Measurements from ENCODE around the gene DPH2.

DNA sequence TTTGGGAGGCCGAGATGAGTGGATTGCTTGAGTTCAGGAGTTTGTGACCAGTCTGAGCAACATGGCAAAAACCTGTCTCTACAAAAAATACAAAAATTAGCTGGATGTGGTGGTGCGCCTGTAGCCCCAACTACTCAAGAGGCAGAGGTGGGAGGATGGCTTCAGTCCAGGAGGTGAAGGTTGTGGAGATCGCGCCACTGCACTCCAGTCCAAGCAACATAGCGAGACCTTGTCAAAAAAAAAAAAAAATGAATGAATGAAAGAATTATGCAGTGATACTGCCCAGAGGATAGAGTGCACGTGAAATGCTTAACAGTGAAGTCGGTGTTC lies 429 bp upstream of the DPH2 start:
- TF ChIP-seq EP300 (IDR thresholded peaks at IDR 0.05) (no peak), POLR2A (IDR thresholded peaks at IDR 0.05) (no peak)
- TF ChIP-seq, protein P1, sequence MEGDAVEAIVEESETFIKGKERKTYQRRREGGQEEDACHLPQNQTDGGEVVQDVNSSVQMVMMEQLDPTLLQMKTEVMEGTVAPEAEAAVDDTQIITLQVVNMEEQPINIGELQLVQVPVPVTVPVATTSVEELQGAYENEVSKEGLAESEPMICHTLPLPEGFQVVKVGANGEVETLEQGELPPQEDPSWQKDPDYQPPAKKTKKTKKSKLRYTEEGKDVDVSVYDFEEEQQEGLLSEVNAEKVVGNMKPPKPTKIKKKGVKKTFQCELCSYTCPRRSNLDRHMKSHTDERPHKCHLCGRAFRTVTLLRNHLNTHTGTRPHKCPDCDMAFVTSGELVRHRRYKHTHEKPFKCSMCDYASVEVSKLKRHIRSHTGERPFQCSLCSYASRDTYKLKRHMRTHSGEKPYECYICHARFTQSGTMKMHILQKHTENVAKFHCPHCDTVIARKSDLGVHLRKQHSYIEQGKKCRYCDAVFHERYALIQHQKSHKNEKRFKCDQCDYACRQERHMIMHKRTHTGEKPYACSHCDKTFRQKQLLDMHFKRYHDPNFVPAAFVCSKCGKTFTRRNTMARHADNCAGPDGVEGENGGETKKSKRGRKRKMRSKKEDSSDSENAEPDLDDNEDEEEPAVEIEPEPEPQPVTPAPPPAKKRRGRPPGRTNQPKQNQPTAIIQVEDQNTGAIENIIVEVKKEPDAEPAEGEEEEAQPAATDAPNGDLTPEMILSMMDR (IDR thresholded peaks at IDR 0.05) = no peak
